Right lobe of liver (tissue), 6 donors: Measurements from ENCODE around the gene KLC1. TPM values are rescaled to one million over a fixed set of nuclear protein-coding genes. Genes with fewer than 3 reads are reported as not detected.

ENCODE experiments used
- ATAC-seq, 4 donors: fragments of 200-7000 bp; cut with Tn5 transposase; one replicate each; pipeline ENCODE4 v1.9.1; 2020; ENCODE audit warnings: mild to moderate bottlenecking in 4 of 4, moderate library complexity in 4 of 4
- DNase-seq, 3 donors: peaks; one replicate each; pipeline ENCODE4 v3.0.0-alpha.2; 2020
- H3K27ac ChIP-seq, 3 donors: fragments of 200-600 bp; one replicate each; pipeline ENCODE4 v1.8.0; 2022
- H3K27me3 ChIP-seq, 2 donors: fragments of 200-600 bp; one replicate each; pipeline ENCODE4 v1.8.0; 2022
- H3K36me3 ChIP-seq, 4 donors: fragments of 200-600 bp; sonication (generic) in 1 of 4; one replicate each; pipeline versions ENCODE4 v1.5.1 to v1.8.0; 2017 to 2022; ENCODE audit warnings: control low read depth in 1 of 4
- H3K4me1 ChIP-seq, 4 donors: fragments of 200-600 bp; sonication (generic) in 1 of 4; one replicate each; pipeline versions ENCODE4 v1.5.1 to v1.8.0; 2017 to 2022; ENCODE audit warnings: control low read depth in 1 of 4
- H3K4me3 ChIP-seq, 3 donors: fragments of 200-600 bp; one replicate each; pipeline ENCODE4 v1.8.0; 2022
- H3K9me3 ChIP-seq, 4 donors: fragments of 200-600 bp; sonication (generic) in 1 of 4; one replicate each; pipeline versions ENCODE4 v1.5.1 to v1.8.0; 2017 to 2022; ENCODE audit warnings: control low read depth in 1 of 4
- CTCF ChIP-seq, 4 donors: fragments of 200-600 bp in 3 of 4; fragments of 450-650 bp in 1 of 4; IDR thresholded peaks; one replicate each; pipeline versions ENCODE4 v1.5.1 to v1.8.0; 2016 to 2022; ENCODE audit warnings: antibody characterized with exemption in 4 of 4, mild to moderate bottlenecking in 2 of 4
- POLR2A ChIP-seq: fragments of 450-650 bp; IDR thresholded peaks from one replicate; pipeline ENCODE4 v1.6.1; 2017; ENCODE audit warnings: antibody characterized with exemption, mild to moderate bottlenecking
- whole genome bisulfite sequencing: methylation state at CpG from one replicate; pipeline ENCODE4 v1.1.6; 2018; ENCODE audit warnings: low coverage, low lambda C conversion rate; ENCODE audit not compliant: insufficient coverage; ENCODE audit errors: missing lambda C conversion rate; 5-methylcytosine and 5-hydroxymethylcytosine counted together
- intact Hi-C, 2 donors: fragments of 100-400 bp; cut with DNase I; formaldehyde crosslinking; loops; one replicate each; pipeline versions ENCODE4 v1.11.2 to v1.14.1; 2022
- long read RNA-seq: library from polyadenylated mRNA; unstranded; transcript quantifications from one replicate; pipeline ENCODE4 v2.0.0, GENCODE V29; 2019
- total RNA-seq, 6 experiments: library from RNA; depleted of rRNA in 2 of 6; stranded (reverse); fragments of >200 nt in 2 of 6; fragmentation: NEBNext Ultra II Directional in 3 of 6; extraction: Animal tissue kit (Norgen Biotek cat#: 25700) in 3 of 6; gene quantifications; one replicate each; pipeline versions ENCODE4 v1.1.0 to v1.2.4, GENCODE V29; 2016 to 2023
- donor health status: DM: no; HTN: yes; CAD: no.
- donor health status: DM: no; HTN: no; CAD: no.
- donor health status: DM: no; HTN: no; CAD: no.
- donor health status: DM: no; HTN: yes; CAD: no.
- donor health status: DM: no; HTN: yes; CAD: no.

The KLC1 gene
- 10 to 100 TPM; 45.8 to 78.9 (median 58.0) TPM for total RNA-seq
- long read RNA-seq, partial matches to known transcripts, result 1 of 1 reads
- long read RNA-seq, other reads (novel, unspliced or antisense), result 0 of 1 reads

DNA sequence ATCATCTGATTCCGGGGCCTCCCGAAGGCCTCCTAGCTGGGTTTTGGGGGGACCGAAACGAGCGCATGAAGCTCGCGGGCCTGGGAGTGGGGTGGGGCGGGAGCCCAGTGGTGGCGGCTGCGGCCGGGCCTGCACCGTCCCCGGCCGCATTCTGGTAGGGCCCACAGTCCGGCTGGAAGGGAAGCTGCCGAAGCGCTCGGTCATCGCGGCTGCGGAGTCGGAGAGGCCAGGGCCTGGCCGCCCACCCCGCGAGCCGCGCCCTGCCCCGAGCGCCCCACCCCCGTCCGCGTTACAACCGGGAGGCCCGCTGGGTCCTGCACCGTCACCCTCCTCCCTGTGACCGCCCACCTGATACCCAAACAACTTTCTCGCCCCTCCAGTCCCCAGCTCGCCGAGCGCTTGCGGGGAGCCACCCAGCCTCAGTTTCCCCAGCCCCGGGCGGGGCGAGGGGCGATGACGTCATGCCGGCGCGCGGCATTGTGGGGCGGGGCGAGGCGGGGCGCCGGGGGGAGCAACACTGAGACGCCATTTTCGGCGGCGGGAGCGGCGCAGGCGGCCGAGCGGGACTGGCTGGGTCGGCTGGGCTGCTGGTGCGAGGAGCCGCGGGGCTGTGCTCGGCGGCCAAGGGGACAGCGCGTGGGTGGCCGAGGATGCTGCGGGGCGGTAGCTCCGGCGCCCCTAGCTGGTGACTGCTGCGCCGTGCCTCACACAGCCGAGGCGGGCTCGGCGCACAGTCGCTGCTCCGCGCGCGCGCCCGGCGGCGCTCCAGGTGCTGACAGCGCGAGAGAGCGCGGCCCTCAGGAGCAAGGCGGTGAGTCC is at the start of gene KLC1:
KLC1 (plus strand) TSS at position 528 of the 819 bp plus-strand sequence. CDS start 25,354 bp downstream, outside the sequence.
- H3K4me1 ChIP-seq, result peaks cover 0 to 18% (median 7%) of the 10 kb centered on the region in 4 donors
- peak; percentile 88 to 89 (median 89) for DNase-seq
- no peaks in the 10 kb centered on the region for H3K36me3 ChIP-seq
- H3K27ac ChIP-seq, result peak within 1 kb of the TSS; percentile 86 to 95 (median 94)
- no peaks in the 10 kb centered on the region for H3K27me3 ChIP-seq
- ATAC-seq, result peak; percentile 74 to 86 (median 81)
- intact Hi-C loops, result loop anchor here in 1 of 2 donors (10.0 kb wide), 1 partner anchor 54 kb away; no protein-coding TSS in a partner anchor
- WGBS, result 0% methylated on average over 2 of the region's 97 CpGs
- H3K9me3 ChIP-seq, result no peaks in the 10 kb centered on the region
- H3K4me3 ChIP-seq, result peak within 1 kb of the TSS; percentile 95 to 100 (median 96)
- no peak for TF ChIP-seq CTCF (IDR thresholded peaks at IDR 0.05)
- TF ChIP-seq POLR2A, result peak; percentile 75

- no peaks in the 10 kb centered on the region for H3K9me3 ChIP-seq
- no peak overlapping the region for H3K27ac ChIP-seq
- DNase-seq (no peak), ATAC-seq (no peak)
- H3K4me1 ChIP-seq, result peaks cover 0 to 16% (median 6%) of the 10 kb centered on the region in 4 donors
- 90% methylated on average over 9 of the region's 11 CpGs for WGBS
- intact Hi-C loops, result no loop called here
- no peaks in the 10 kb centered on the region for H3K27me3 ChIP-seq
- H3K4me3 ChIP-seq, result no peak overlapping the region
- TF ChIP-seq CTCF (IDR thresholded peaks at IDR 0.05) (no peak), POLR2A (no peak)
- peaks cover 0 to 12% (median 0%) of the 10 kb centered on the region in 4 donors for H3K36me3 ChIP-seq
Measured at GRCh38 chr14:103581206-103581605, 47.8 kb upstream of the KLC1 start.

GRCh38 chr14:103581954-103582703 is 46.9 kb upstream of the KLC1 start:
- ATAC-seq (peak in 1 of 4 donors; percentile 44), DNase-seq (no peak)
- Histone ChIP-seq H3K36me3 (peaks cover 0 to 12% (median 0%) of the 10 kb centered on the region in 4 donors), H3K4me1 (peaks cover 0 to 9% (median 1%) of the 10 kb centered on the region in 4 donors), H3K4me3 (no peak overlapping the region), H3K9me3 (no peaks in the 10 kb centered on the region), H3K27me3 (no peaks in the 10 kb centered on the region), H3K27ac (no peak overlapping the region)
- TF ChIP-seq POLR2A (no peak), CTCF (IDR thresholded peaks at IDR 0.05) (no peak)
- intact Hi-C loops, result no loop called here
- WGBS, result 100% methylated on average over 1 of the region's 26 CpGs

- no peaks in the 10 kb centered on the region for H3K9me3 ChIP-seq
- H3K27ac ChIP-seq, result peak overlapping the region in 1 of 3 donors; percentile 28
- no peak for DNase-seq
- no peak for TF ChIP-seq POLR2A
- TF ChIP-seq CTCF (IDR thresholded peaks at IDR 0.05), result no peak
- WGBS, result 49% methylated on average over 9 of the region's 11 CpGs
- H3K4me1 ChIP-seq, result peaks cover 0 to 6% (median 0%) of the 10 kb centered on the region in 4 donors
- H3K27me3 ChIP-seq, result no peaks in the 10 kb centered on the region
- H3K4me3 ChIP-seq, result no peak overlapping the region
- intact Hi-C loops, result no loop called here
- ATAC-seq, result peak in 3 of 4 donors; percentile 78 to 88 (median 82)
- peaks cover 0 to 8% (median 0%) of the 10 kb centered on the region in 4 donors for H3K36me3 ChIP-seq
Measured at GRCh38 chr14:103584326-103584915, 44.6 kb upstream of the KLC1 start.
